Measurements from ENCODE around the gene BAK1. TPM values are rescaled to one million over a fixed set of nuclear protein-coding genes. Genes with fewer than 3 reads are reported as not detected.

BAK1 gene
- total RNA-seq, 3 donors from 2014 or later: 6.7 to 11.1 (median 7.0) TPM

DNA sequence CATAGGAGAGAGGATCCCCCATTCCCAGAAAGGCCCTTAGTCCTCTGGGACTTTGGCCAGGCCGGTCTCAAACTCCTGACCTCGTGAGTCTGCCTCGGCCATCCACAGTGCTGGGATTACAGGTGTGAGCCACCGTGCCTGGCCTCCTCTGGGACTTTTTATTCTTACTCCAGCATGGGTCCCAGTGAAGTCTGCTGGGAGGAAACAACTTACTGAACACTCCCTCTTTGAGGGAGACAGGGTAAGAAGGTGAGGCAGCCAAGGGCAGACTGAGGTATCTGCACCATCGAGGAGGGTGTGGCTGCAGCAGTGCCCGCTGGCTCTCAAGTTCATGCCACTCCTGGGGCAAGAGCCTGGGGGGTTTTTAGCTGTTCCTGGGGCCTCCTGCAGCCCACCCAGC lies 2.4 kb downstream of the BAK1 start:
- no peak for DNase-seq (ENCODE audit: low spot score in 2 of 2)
- peak overlapping the region; percentile 88 to 91 for H3K27ac ChIP-seq
- H3K36me3 ChIP-seq: no peaks in the 10 kb centered on the region
- TF ChIP-seq POLR2AphosphoS5 (IDR thresholded peaks at IDR 0.05) (no peak), POLR2A (IDR thresholded peaks at IDR 0.05) (no peak)
- peaks cover 0 to 3% of the 10 kb centered on the region in 2 donors for H3K4me1 ChIP-seq
- peak overlapping the region in 1 of 3 donors; percentile 33 for H3K4me3 ChIP-seq
- intact Hi-C loops (cut with DNase I; ENCODE audit: low total_unique reads): no loop called here
- H3K27me3 ChIP-seq: no peaks in the 10 kb centered on the region
- no peaks in the 10 kb centered on the region for H3K9me3 ChIP-seq

DNA sequence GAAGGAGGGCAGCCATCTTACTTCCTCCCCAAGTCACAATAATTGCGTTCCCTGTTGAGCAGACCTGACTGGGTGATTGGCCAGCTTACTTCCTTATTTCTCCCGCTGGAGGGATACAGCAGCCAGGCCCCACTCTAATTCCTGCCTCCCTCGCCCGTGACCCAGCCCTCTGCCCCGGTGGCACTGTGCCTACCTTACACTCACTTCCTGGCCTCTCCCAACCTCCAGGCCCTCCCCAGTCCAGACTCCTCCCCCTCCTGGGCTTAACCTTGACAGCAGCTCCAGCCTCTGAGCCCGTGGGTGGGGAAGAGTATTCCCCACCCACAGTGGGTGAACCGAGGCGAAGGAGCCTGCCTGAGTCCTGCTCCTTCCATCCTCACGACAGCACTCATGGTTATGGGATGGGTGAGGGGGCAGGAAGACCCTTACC lies 3.0 kb downstream of the BAK1 start:
- DNase-seq (ENCODE audit: low spot score in 2 of 2): peak in 1 of 2 donors; percentile 43
- Histone ChIP-seq H3K27me3 (no peaks in the 10 kb centered on the region), H3K27ac (peak overlapping the region; percentile 88 to 91), H3K36me3 (no peaks in the 10 kb centered on the region), H3K4me1 (peaks cover under 1 to 3% of the 10 kb centered on the region in 2 donors), H3K9me3 (no peaks in the 10 kb centered on the region), H3K4me3 (peak overlapping the region in 1 of 3 donors; percentile 33)
- no peak for TF ChIP-seq POLR2A (IDR thresholded peaks at IDR 0.05)
- TF ChIP-seq POLR2AphosphoS5 (IDR thresholded peaks at IDR 0.05): no peak
- TF ChIP-seq, protein P1, sequence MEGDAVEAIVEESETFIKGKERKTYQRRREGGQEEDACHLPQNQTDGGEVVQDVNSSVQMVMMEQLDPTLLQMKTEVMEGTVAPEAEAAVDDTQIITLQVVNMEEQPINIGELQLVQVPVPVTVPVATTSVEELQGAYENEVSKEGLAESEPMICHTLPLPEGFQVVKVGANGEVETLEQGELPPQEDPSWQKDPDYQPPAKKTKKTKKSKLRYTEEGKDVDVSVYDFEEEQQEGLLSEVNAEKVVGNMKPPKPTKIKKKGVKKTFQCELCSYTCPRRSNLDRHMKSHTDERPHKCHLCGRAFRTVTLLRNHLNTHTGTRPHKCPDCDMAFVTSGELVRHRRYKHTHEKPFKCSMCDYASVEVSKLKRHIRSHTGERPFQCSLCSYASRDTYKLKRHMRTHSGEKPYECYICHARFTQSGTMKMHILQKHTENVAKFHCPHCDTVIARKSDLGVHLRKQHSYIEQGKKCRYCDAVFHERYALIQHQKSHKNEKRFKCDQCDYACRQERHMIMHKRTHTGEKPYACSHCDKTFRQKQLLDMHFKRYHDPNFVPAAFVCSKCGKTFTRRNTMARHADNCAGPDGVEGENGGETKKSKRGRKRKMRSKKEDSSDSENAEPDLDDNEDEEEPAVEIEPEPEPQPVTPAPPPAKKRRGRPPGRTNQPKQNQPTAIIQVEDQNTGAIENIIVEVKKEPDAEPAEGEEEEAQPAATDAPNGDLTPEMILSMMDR (IDR thresholded peaks at IDR 0.05): no peak
- intact Hi-C loops (cut with DNase I; ENCODE audit: low total_unique reads): no loop called here

DNA sequence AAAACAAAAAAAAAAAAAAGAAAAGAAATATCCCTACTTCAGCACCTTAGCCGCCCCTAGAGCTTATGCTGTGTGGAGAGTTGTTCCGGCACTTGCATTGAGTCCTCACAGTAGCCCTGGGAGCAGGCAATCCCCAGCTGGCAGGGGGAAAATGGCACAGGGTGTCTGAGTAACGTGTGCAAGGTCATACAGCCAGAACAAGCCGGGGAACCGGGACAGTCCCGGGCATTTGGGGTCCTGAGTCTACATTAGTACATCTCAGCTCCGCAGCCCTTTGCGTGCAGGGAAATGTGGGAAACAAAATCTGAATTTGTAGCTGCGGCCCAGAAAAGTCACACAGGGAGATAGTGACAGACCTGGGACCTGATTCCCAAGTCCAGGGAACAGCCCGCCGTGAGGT lies 3.4 kb downstream of the BAK1 start:
- DNase-seq (ENCODE audit: low spot score in 2 of 2): no peak
- H3K36me3 ChIP-seq: no peaks in the 10 kb centered on the region
- TF ChIP-seq, protein P1 (IDR thresholded peaks at IDR 0.05): no peak
- TF ChIP-seq POLR2AphosphoS5 (IDR thresholded peaks at IDR 0.05) (no peak), POLR2A (IDR thresholded peaks at IDR 0.05) (no peak)
- H3K27me3 ChIP-seq: no peaks in the 10 kb centered on the region
- intact Hi-C loops (cut with DNase I; ENCODE audit: low total_unique reads): no loop called here
- peak overlapping the region; percentile 88 to 91 for H3K27ac ChIP-seq
- H3K4me1 ChIP-seq: peaks cover 3 to 5% of the 10 kb centered on the region in 2 donors
- peak overlapping the region in 1 of 3 donors; percentile 33 for H3K4me3 ChIP-seq
- no peaks in the 10 kb centered on the region for H3K9me3 ChIP-seq

DNA sequence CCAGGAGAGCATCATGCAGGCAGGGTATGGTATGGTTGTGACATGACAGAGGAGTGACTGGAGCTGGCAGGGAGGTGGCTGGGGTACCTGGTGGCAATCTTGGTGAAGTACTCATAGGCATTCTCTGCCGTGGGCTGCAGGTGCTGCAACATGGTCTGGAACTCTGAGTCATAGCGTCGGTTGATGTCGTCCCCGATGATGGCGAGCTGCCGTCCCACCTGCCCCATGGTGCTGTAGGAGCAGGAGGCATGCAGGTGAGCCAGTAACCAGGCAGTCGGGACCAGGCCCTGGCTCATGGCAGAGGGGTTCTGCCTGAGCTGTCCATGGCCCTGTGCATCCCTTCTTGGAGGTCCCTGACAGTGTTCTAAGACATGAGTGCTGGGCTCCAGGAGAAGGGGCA lies 4.9 kb downstream of the BAK1 start:
- intact Hi-C loops (cut with DNase I; ENCODE audit: low total_unique reads): no loop called here
- no peaks in the 10 kb centered on the region for H3K36me3 ChIP-seq
- no peak for DNase-seq (ENCODE audit: low spot score in 2 of 2)

DNA sequence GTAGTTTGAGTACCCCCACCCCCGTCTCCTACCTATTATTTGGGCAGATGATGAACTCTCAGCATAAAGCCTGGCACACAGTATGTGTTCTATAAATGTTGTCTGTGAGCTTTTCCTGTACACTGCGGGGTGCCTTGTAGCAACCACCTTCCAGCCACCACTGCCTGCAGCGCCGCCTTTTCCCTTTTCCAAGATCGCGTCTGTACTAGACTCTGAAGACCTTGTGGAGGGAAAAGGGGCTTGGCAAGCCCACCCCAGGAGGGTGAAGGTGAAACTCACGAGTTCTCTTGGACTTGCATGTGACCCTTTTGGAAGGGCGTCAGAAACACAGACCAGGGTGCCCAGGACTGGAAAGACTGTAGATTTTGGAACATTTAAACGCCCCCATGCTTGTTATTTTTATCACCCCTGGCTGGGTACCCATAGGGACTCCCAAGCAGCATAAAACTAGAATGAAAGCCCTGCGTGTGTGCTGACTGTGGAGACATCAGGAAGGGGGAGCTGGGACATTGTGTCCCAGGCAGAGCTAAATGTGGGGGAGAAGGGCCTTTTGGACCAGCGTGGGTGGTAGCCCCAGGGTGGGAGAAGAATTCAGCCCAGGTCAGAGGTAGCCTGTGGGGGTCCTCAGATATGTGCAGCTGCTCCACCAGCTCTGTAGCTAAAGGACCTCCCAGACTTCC lies 8.3 kb downstream of the BAK1 start:
- peaks cover 0 to 6% of the 10 kb centered on the region in 2 donors for H3K4me1 ChIP-seq
- TF ChIP-seq, protein P1 (IDR thresholded peaks at IDR 0.05): no peak
- TF ChIP-seq POLR2A (IDR thresholded peaks at IDR 0.05): no peak
- TF ChIP-seq POLR2AphosphoS5 (IDR thresholded peaks at IDR 0.05): no peak
- no peaks in the 10 kb centered on the region for H3K9me3 ChIP-seq
- peak overlapping the region; percentile 55 to 68 (median 66) for H3K4me3 ChIP-seq
- intact Hi-C loops (cut with DNase I; ENCODE audit: low total_unique reads): loop anchor here (5.0 kb wide), 1 partner anchor 456 kb away; no protein-coding TSS in a partner anchor
- no peaks in the 10 kb centered on the region for H3K36me3 ChIP-seq
- no peak for DNase-seq (ENCODE audit: low spot score in 2 of 2)
- peak overlapping the region; percentile 89 to 93 for H3K27ac ChIP-seq
- H3K27me3 ChIP-seq: no peaks in the 10 kb centered on the region

More for the DNA sequence above, 4.9 kb downstream of the BAK1 start:
- Histone ChIP-seq H3K4me3 (no peak overlapping the region), H3K27ac (no peak overlapping the region), H3K27me3 (no peaks in the 10 kb centered on the region), H3K9me3 (no peaks in the 10 kb centered on the region), H3K4me1 (peaks cover 3 to 6% of the 10 kb centered on the region in 2 donors)
- TF ChIP-seq POLR2AphosphoS5 (IDR thresholded peaks at IDR 0.05) (no peak), POLR2A (IDR thresholded peaks at IDR 0.05) (no peak)
- TF ChIP-seq, protein P1 (IDR thresholded peaks at IDR 0.05): no peak
